HL-60/S4 treated with retinoic acid at 250 ng/mL for 4 days and 3 days (cell line): Measurements from ENCODE around the gene SPPL2B.

ENCODE experiments used
- in situ Hi-C: fragments of 300-500 bp; cut with MboI; formaldehyde crosslinking; loops from 2 replicates; pipeline ENCODE4 v1.7.0; 2022; ENCODE audit warnings: low sequenced_read_pairs

SPPL2B gene

GRCh38 chr19:2353159-2353886, 24.8 kb downstream of the SPPL2B start:
- in situ Hi-C loops: no loop called here

- in situ Hi-C loops: no loop called here
Observed at GRCh38 chr19:2353887-2354592, 25.6 kb downstream of the SPPL2B start.

GRCh38 chr19:2354670-2355069, 26.2 kb downstream of the SPPL2B start:
- in situ Hi-C loops: no loop called here

- in situ Hi-C loops: no loop called here
Observed at GRCh38 chr19:2355168-2356035, 26.9 kb downstream of the SPPL2B start.

- in situ Hi-C loops: no loop called here
Observed at GRCh38 chr19:2356036-2356646, 27.7 kb downstream of the SPPL2B start.

GRCh38 chr19:2357279-2358206, 29.1 kb downstream of the SPPL2B start:
- in situ Hi-C loops: no loop called here

GRCh38 chr19:2358548-2359173, 30.2 kb downstream of the SPPL2B start:
- in situ Hi-C loops: no loop called here

- in situ Hi-C loops: no loop called here
Observed at GRCh38 chr19:2359992-2360685, 31.7 kb downstream of the SPPL2B start, which contains the start of gene TMPRSS9. TMPRSS9 (plus strand) TSS chr19:2360265; CDS start chr19:2389786, 29,521 bp downstream.

- in situ Hi-C loops: no loop called here
Observed at GRCh38 chr19:2360833-2361232, 32.3 kb downstream of the SPPL2B start.

- in situ Hi-C loops: no loop called here
Observed at GRCh38 chr19:2361246-2362045, 33.0 kb downstream of the SPPL2B start.

- in situ Hi-C loops: no loop called here
Observed at GRCh38 chr19:2362046-2362969, 33.8 kb downstream of the SPPL2B start.

- in situ Hi-C loops: no loop called here
Observed at GRCh38 chr19:2362970-2363300, 34.5 kb downstream of the SPPL2B start.

- in situ Hi-C loops: no loop called here
Observed at GRCh38 chr19:2363419-2363818, 34.9 kb downstream of the SPPL2B start.

GRCh38 chr19:2365201-2365970, 36.9 kb downstream of the SPPL2B start:
- in situ Hi-C loops: no loop called here

GRCh38 chr19:2371656-2372055, 43.2 kb downstream of the SPPL2B start:
- in situ Hi-C loops: no loop called here

- in situ Hi-C loops: no loop called here
Observed at GRCh38 chr19:2372076-2372612, 43.7 kb downstream of the SPPL2B start.
